Panc1 (cell line): Measurements from ENCODE around the gene TP53I11.

Source experiments
- CTCF ChIP-seq: fragments of 450-650 bp; IDR thresholded peaks from 2 replicates; pipeline ENCODE4 v1.5.1; 2017; ENCODE audit warnings: mild to moderate bottlenecking
- POLR2AphosphoS5 ChIP-seq: IDR thresholded peaks from 2 replicates; pipeline ENCODE4 v1.6.1; 2012; ENCODE audit warnings: mild to moderate bottlenecking, low read depth, low read length, moderate library complexity
- REST ChIP-seq, 2 experiments: IDR thresholded peaks; 2 replicates each; pipeline ENCODE4 v1.6.1; 2011 to 2012; ENCODE audit warnings: low read depth in 2 of 2, control low read depth in 1 of 2, low read length in 1 of 2, mild to moderate bottlenecking in 1 of 2, moderate library complexity in 1 of 2; ENCODE audit not compliant: insufficient read depth in 1 of 2
- SIN3A ChIP-seq: IDR thresholded peaks from 2 replicates; pipeline ENCODE4 v1.6.1; 2012; ENCODE audit warnings: low read depth, mild to moderate bottlenecking, low read length, moderate library complexity, borderline replicate concordance; ENCODE audit not compliant: insufficient read depth

GRCh38 chr11:44945666-44946065 lies 5.0 kb downstream of the TP53I11 start:
- TF ChIP-seq CTCF: no peak
- TF ChIP-seq POLR2AphosphoS5: no peak
- TF ChIP-seq REST (IDR thresholded peaks at IDR 0.05; ENCODE audit: insufficient read depth in 1 of 2, low read depth in 2 of 2, low read length in 1 of 2): no peak
- no peak for TF ChIP-seq SIN3A
